Adrenal gland (tissue), 5 donors: ENCODE measurements around the gene OSBPL7.

ENCODE experiments used
- POLR2A ChIP-seq, 2 donors: fragments of 450-650 bp; IDR thresholded peaks; one replicate each; pipeline ENCODE4 v1.6.1; 2017; ENCODE audit warnings: antibody characterized with exemption in 2 of 2, mild to moderate bottlenecking in 2 of 2, moderate library complexity in 1 of 2
- TF ChIP-seq, protein P1 (sequence below), 6 experiments: fragments of 450-650 bp in 4 of 6; fragments of 200-600 bp in 2 of 6; sonication (generic) in 1 of 6; IDR thresholded peaks; 1 replicate in 5 of 6; 2 replicates in 1 of 6; pipeline versions ENCODE4 v1.5.1 to v1.8.0; 2016 to 2021; ENCODE audit warnings: antibody characterized with exemption in 6 of 6, mild to moderate bottlenecking in 2 of 6, moderate library complexity in 1 of 6
- donor health status: DM: no; HTN: no; CAD: no.

DNA sequence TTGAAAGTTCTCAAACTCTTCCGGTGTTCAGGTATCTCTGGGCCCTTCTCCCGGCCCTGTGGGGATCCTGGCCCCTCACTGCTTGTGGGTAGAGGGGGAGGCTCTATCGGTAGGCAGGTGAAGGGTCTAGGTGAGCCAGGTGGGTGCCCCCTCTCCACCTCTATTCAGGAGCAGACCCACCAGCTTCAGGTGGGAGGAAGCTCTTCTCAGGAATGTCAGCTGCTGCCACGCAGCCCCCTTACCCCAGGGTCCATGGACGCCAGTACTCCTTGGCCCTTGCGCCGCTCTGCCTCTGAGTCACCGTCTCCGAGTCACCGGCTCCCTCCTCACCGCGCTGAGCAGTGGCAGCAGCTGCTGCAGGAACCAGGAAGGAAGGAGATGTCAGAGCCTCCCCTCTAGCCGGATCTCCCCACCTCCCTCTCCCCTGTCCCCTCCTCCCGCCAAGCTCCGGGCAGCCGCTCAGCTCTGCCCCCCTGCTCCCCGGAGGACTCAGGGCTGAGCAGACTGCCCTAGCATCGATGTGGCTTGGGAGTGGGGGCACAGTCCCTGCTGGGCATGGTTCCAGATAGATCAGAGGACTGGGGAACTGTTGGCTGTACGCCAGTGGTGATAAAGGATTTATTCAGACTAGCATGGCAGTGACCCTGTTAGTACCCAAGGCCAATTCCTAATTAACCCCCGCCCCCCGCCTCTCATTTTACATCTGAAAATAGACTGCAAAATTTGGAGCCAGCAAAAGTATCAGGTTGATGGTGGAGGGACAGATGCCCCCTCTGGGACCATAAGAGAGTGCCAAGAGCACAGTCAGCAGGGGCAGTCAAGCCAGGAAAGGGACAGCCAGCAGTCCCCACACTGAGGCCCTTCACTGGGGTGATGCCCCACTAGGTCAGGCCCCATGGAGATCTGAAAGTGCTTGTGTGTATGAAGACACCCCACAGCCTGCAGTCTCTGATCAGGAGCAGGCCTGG lies at the start of gene OSBPL7:
- TF ChIP-seq, protein P1, sequence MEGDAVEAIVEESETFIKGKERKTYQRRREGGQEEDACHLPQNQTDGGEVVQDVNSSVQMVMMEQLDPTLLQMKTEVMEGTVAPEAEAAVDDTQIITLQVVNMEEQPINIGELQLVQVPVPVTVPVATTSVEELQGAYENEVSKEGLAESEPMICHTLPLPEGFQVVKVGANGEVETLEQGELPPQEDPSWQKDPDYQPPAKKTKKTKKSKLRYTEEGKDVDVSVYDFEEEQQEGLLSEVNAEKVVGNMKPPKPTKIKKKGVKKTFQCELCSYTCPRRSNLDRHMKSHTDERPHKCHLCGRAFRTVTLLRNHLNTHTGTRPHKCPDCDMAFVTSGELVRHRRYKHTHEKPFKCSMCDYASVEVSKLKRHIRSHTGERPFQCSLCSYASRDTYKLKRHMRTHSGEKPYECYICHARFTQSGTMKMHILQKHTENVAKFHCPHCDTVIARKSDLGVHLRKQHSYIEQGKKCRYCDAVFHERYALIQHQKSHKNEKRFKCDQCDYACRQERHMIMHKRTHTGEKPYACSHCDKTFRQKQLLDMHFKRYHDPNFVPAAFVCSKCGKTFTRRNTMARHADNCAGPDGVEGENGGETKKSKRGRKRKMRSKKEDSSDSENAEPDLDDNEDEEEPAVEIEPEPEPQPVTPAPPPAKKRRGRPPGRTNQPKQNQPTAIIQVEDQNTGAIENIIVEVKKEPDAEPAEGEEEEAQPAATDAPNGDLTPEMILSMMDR (IDR thresholded peaks at IDR 0.05): no peak
- TF ChIP-seq POLR2A (IDR thresholded peaks at IDR 0.05): peak in 1 of 2 donors; percentile 30
